GM19452 (cell line): Measurements from ENCODE around the gene MXD1.
"Not testable (repeated sequence)": the region's sequence is repeated elsewhere in the genome, so short reads cannot be mapped to it uniquely, and the experiment has no call there.

Source experiments
- ATAC-seq: cut with Tn5 transposase; IDR thresholded peaks from one replicate; pipeline ENCODE4 v1.9.1; 2021; ENCODE audit not compliant: unreplicated experiment

Gene MXD1

DNA sequence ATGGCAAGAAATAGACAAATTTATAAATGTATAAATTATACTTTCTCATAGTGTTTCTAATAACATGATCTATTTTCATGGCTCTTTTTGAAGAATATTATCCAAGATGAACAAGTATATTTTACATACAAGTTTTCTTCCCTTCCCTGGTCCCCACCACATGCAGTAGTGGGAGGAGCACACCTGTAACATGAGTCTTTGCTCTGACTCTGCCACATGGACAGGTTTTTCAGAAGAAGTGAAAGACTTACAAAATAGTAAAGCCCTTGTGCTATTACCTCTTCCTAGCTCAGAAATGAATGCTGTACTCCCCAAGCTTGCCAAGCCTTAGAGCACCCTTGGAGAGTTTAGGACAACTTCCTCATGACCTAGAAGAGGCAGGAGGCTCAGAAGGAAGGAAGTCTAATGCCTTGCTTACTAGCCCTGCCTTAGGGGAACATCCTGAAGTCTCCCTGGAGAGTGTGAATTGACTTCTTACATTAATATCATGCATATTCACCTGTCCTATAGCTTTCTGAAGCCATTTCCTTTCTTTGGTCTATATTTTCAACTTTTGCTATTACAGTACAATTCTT is 18.4 kb downstream of the MXD1 start:
- ATAC-seq, result no peak

DNA sequence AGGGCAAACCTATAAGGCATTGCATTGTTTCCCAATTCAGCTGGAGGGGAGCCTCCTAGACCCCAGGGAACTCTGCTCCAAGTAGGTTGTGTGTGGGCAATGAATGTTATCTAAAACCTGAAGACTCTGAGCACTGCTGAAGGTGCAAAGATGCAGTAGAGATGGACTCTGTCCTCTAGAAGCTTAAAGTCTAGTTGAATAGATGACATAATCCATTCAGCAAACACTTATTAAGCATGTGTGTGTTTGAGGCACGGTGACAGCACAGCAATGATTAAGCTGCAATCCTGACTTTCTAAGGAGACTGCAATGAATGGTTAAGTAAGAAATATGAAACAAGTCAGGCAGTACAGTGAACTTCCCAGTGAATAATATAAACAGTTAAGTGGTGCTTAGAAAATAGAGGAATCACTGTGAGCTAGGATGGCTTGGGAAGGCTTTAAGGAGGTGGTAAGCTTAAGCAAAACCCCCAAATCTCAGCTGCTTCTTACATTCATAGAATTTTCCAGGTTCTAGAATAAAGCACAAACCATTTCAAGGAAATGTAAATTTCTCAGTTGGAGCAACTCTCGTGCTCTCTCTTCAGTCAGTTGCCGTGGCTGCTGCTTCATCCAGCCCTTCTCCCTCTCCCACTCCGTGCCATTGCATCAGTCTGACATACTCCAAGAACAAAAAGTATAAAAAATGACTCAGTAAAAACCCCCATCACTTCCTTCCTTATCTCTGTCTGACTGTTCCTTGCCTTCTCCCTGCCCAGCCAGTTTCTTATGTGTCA is 19.1 kb downstream of the MXD1 start:
- no peak for ATAC-seq

DNA sequence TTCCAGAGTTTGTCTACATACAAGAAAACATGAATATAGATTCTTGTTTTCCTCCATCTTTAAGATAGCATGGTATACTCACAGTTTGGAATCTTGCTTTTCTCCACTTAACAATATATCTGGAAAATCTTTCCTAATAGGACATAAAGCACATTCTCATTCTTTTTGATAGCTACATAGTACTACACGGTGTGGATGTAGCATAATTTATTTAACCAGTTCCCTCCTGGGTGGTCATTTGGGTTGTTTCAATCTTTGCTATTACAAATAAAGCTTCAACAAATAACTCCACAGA is 19.7 kb downstream of the MXD1 start:
- ATAC-seq, result no peak

DNA sequence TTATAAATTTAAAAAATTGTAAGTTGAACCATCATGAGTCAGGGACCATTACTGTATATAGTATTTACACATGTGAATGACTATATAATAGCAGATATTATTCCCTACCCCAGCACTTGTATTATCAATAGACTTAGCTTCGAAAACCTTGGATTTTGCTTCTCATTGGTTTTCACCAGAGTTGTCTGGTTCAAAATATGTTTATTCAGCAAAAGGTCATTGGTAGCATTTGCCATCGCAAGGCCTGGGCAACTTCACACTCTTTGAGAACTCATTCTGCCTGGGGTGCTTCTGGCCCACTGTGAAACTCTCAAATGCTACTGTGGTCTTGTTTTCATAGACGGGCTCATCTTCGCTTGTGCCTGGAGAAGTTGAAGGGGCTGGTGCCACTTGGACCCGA is 20.1 kb downstream of the MXD1 start:
- no peak for ATAC-seq

DNA sequence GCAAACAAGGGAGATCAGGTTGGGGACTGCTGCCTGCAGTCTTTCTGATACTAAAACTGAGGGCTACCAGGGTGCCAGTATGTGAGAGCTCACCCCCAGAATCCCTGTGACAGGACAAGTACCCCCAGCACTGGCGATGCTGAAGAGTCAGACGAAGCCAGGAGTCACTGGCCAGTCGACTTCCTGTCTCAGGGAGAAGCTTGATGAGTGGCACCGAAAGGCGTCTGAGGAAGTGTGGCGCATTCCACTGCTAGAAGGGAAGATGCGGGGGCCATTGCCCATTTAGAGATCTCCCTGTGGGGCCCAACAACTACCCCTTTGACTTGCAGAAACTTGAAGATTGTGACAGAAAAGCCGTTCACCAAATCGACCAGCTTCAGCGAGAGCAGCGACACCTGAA is 22.0 kb downstream of the MXD1 start:
- no peak for ATAC-seq

DNA sequence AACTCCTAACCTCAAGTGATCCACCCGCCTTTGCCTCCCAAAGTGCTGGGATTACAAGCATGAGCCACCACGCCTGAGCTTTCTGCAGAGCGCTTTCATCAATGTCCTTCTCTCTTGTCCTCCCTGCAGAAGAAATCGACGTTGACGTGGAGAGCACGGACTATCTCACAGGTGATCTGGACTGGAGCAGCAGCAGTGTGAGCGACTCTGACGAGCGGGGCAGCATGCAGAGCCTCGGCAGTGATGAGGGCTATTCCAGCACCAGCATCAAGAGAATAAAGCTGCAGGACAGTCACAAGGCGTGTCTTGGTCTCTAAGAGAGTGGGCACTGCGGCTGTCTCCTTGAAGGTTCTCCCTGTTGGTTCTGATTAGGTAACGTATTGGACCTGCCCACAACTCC is 23.1 kb downstream of the MXD1 start:
- no peak for ATAC-seq

DNA sequence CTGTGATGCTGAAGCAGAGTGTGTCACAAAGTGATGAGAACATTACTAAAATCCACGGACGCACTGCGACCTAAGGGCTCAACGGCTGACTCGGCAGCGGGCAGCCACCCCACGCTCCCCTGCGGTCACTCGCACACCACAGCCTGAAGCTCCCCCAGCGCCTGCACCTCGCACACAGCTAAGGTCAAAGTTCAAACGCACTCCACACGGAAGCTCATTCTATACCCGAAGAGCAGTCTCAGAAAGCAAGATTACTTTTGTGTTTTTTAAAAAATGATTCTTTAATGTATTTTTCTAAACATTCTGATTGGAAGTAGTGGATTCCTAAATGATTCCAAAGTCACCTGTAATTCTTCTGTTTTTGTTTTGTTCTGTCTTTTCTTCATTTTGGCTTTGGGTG is 24.8 kb downstream of the MXD1 start:
- no peak for ATAC-seq

DNA sequence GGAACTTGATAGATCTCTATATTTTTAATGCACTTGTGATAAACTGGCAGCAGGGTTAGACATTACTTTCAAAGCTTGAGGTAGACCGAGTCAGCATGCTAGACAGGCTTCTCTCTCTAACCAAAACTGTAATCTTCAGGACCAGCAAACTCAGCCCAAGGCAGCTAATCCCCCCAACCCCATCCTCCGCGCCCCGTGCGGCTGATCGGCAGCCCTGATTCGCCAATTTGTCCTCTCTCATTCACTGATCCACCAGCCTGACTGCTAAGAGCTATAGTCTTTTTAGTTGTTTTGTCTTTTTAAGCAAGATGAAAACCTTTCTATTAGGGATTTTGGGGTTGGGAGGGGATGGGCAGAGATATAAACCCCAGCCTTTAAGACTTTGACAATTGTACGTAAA is 25.8 kb downstream of the MXD1 start:
- no peak for ATAC-seq

DNA sequence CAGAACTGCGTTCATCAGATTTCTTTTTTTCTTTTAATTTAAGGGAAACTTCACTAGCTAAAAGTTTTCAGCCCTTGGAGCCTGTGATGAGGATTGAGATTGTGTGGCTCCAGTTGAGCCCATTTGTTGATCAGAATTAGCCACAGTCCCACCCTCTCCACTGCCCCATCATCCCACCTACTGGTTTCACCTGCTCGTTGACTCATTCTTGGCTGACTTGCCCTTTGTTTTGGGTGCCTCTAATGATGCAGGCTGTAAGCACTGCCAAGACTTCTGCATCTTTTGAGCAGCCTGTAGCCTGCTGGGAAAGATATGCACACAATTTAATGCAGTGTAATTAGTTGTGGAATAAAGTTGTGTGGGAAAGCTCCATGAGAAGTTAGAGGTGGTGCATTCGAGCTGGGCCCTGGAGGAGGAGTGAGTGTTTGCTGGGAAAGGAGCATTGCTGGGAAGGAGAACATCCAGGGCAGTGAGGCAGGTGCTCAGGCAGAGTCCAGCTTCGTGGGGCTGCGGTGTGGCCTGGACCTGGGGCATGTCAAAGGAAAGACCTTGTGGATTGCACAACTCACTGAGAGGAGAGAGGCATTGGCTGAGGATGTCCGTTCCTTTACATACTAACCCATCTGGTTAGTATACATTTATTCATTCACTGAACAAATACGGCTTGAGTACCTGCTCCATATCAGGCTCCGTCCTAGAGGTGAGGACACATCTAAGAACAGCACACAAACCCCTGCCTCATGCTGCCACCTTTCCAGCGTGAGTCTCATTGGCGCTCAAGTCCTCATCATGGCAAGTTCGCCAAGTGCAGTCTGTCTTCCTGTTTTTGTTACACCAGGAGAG is 28.3 kb downstream of the MXD1 start:
- ATAC-seq, result no peak

DNA sequence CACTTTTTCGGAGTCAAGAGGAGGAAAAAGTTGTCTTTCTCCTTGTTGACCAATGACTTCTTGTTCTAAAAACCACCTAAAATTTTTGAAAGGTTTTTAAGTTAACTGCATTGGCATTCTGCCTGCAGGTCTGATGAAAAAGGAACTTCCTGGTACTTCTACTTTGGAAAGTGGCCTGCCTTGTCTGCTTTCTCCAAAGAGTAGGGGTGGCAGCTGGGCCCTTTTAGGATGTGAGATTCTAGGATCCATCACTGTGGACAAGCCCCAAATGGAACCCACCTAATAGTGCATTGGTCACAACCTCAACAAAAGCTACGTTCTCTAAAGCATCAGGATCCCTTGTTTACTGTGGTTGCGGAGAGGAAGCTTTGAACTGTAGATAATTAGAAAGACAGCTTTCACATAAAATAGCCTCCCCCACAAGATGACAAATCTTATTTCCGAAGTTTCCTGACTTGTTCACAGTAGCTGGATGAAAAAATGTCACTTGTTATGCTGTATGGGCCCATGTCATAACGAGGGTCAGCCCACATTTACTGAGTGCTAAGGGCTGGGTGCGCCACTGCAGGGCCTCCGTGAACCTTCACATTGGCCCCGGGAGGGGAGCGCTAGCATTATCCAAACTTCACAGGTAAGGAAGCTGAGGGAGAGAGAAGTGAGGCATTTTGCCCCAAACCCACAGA is 29.1 kb downstream of the MXD1 start:
- no peak for ATAC-seq

DNA sequence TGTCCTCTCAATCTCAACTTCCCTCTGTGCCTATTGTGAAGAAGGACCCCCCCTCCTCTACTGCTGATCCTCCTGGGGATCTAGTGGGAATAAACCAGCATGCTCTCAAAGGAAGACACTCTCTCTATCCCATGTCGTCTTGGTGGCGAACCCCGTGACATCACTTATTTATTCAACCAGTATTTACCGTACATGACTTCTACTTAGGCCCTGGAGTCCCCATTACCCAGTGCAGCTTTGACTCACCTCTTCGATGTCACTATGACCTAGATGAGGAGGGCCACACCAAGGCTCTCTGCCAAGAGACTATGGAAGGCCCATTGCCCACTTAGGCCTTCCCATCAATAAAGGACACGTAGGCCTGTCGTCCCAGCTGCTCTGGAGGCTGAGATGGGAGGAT is 29.8 kb downstream of the MXD1 start:
- ATAC-seq, result no peak

DNA sequence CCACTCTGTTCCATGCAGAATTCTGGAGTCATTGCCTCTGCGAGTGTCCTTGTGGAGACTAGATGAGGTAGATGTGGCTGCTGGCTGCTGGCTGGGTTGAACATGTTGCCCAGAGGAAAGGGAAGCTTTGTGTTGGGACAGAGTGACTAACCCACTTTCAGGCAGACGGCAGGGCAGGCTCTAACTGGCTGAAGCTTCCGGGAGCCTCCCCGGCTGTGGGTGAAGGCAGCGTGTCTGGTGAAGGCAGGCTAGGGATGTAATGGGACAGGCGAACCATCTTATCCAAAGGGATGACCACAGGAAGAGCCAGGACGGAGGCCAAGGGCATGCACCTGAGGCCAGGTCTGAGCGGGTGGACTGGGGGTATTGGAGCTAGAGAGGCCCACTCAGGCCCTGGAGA is 30.5 kb downstream of the MXD1 start:
- no peak for ATAC-seq

DNA sequence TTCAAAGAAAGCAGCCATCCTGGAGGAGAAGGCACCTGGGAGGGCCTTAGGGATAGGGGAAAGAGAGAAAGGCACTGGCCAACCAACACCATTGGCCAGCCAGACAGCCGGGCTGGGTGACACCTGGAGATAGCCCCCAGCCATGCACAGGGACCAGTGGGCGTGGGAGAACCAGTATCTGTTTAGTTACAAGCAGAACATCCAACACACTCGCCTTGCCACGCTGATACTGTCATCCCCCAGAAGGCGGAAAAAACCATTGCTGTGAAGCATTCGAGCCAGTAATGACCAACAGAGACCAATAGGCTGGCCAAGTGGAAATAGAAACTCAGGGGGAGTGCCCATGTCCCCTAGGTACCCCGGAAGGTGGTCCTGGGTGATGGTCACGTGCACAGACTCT is 31.0 kb downstream of the MXD1 start:
- ATAC-seq, result no peak

DNA sequence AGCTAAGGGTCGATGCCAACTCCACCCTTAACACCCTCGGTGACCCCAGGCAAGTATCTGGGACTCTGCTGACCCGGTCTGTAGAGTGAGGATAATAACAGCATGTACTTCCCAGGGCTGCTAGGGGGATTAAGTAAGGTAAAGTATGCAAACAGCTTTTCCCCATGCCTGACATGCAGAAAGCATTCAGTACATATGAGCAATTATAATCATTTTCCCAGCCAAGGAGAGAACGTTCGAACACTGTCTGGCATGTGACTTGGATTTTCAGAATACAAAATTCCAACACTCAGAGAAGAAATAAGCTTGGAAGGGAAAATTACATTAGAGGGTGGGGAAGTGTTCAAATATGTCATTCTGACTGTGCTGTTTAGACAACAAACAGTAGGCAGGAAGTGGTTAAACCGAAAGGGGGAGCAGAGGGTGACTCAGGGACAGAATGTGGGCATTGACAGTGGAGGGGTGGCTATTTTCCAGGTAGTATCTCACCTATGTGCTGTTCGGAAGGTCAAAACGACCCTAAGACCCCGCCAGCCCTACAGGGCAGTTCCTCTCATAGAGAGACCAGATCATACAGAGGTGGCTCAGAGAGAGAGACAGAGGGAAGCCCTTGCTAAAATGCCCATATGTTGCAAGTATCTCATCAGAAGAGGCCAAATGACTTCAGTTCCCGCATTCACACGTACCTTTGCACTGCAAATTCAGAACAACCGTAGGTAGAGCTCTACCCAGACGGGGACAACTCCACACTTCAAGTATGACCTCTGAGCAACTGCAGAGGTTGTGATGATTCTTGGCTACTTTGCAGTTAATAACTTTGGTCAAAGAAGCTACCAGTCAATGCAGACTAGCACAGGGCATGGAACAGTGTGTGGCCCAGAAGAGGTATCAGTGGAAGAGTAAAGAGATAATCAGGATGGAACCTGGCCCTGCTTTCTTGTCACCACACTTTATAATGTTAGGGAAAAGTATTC is 31.7 kb downstream of the MXD1 start:
- peak; percentile 82 for ATAC-seq

DNA sequence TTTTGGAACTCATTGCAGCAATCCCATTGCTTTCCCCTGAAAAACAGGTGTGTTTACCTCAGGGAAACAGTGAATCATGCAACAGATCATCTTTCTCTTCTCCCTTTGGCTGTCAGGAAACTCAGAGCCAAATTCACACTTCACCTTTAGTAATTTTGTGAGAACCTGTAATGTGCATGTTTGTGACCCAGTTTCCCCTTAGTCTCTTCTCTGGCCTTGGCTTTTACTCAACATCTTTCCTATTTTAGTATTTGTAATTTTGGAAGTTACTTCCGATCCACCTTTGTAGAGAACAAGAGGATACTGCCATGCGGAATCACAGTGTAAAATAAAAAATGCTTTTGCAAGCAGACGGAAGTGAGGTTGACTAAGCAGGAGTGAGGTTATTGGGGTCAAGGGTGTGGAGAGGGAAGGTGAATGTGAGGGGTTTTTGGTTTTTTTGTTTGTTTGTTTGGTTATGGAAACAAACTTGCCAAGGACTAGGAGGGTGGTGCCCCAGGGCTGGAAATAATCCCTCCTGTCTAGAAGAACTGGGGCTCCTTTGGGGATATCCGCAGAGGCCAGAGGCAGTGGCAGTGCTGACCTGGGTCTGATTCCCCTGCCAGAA is 32.5 kb downstream of the MXD1 start:
- no peak for ATAC-seq

DNA sequence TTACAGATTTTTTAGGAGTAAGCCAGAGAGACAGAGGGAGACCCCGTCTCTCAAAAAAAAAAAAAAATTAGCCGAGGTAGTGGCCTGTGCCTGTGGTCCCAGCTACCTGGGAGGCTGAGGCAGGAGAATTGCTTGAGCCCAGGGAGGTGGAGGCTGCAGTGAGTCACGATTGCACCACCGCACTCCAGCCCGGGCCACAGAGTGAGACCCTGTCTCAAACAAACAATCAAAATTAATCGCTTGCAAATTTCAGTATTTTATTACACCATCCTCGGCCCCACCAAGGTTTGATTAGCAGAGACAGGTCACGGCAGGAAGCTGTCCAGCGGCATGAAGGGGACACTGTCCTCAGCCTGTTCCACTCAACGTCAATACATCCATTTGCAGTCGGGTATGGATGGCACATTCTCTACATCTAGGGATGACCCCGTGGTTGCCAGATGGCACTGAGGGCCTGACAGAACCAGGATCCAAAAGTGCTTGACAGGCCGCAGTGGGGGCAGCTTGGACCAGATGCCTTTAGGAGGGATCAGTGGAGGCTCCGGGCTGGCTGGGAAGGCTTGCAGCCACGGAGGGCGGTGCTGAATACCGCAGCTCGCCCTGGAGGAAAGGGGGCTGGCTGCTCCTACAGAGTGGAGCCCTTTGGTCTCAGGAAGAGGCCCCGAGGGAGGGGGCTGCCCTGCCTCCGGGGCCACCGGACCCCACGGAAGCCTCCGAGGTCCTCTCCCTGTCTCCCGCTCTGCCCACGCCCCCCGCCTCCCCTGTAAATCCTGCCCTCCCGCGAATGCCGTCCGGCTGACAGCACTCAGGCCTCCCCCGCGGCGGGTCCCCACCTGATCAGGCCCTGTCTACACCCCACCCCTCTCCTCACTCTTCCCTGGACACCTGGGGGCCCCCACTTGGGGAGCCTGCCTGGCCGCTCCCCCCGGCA is 33.4 kb downstream of the MXD1 start:
- no peak for ATAC-seq

DNA sequence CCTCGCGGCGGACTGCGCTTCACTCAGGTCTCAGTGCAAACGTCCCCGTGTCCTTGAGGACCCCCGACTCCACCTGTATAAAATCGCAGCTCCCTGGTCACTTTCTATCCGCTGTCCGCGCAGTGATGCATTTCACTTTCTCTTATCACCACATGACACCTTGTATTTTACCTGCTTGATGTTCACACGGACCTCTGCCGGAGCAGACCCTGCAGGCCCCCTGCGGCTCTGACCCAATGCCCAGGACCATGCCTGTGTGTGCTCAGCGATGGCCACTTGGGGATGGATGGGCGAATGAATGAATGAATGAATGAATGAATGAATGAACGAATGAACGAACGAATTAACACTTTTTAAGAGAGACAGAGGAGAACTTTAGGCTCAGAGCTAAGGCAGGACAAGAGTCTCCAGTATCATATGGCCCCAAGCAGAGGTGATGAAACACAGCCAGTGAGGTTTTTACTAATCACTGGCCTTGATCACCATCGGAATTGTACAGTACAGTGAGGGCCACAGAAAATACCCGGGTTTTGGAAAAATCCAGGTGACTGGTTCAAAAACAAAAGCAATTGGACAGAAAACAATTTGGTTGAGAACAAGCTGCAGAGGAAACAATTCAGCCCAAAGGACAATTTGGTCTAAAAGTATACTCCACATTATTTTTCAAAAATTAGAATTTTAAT is 34.2 kb downstream of the MXD1 start:
- ATAC-seq, result no peak

DNA sequence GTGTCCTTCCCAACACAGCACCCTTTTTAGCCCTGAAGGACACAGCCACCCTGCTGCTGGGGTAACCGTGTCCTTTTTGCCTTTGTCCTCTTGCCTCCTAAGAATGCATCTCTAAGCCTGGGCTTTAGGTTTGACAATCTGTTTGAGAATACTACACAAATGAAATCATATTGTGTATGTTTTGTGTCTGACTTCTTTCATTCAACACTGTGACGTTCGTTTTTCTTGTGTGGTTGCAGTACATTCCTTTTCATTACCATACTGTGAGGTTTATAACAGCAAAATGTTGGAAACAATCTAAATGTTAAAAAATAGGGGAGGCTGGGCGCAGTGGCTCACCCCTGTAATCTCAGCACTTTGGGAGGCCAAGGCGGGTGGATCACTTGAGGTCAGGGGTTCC is 35.3 kb downstream of the MXD1 start:
- no peak for ATAC-seq

DNA sequence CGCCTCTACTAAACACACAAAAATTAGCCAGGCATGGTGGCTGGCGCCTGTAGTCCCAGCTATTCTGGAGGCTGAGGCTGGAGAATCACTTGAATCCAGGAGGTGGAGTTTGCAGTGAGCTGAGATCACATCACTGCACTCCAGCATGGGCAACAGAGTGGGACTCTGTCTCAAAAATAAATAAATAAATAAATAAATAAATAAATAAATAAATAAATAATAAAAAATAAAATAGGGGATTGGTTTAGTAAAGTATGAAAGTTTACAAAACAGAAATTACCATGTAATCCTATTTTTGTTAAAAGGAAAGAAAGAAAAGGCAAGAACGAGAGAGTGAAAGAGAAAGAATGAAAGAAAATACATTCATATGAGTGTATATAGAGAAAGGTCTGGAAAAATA is 35.8 kb downstream of the MXD1 start:
- not testable (repeated sequence) for ATAC-seq
